ENCODE results near the gene STYX.

Gene STYX

DNA sequence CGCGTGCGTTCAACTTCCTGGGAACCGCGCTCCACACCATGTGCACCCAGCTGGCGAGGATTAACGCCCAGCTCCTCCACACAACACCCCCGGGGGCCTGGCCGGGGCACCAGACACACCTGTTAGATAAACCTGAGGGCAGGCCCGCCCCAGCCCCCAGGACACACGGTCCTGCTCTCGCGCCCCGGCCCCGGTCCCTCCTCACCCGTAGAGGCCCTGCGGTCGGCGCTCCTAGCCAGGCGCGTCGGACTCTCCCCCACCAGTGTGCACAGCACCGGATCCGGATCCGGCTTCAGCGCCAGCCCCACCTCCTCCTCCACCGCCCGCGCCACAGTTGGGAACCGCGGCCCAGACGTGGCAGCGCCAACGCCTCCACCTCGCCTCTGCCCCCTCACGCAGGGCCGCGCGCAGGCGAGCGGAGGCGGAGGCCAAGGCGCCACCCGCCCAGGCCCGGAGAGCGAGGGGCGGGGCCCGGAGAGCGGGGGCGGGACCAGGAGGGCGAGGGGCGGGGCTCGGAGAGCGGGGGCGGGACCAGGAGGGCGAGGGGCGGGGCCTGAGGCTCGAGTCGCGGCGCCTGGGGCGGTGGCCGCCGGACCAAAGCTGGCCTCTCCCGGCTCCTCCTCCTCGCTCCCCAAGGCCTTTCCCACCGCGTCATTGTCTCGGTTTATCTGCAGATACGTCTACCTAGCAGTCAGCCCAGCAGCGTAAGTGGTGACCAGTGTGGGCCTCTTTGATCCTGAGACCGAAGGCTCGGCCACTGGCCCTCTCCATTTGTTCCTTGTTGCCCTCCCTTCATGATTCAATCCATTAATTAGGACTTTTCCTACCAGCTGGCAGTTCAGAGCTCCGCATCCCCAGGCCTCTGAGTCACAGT lies 61.5 kb downstream of the STYX start, which contains the start of gene GNPNAT1:
Gene GNPNAT1, minus strand, starts transcription at position 385 of the 874 bp plus-strand sequence. CDS start 6,957 bp downstream, outside the sequence.
- DNase-seq, result peak; percentile 90

DNA sequence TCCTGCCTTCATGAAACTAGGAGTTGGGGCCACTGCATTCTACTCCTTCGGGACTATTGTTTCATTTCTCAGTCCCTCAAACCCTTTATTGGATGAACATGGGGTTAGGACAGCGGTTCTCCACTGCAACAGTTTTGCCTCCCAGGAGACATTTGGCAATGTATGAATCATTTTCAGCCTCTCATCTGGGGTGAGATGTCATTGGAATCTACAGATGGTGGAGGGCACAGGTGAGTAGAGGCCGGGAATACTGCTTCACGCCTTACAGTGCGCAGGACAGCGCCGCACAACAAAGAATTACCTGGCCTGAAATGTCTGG lies 62.1 kb downstream of the STYX start:
- no peak for DNase-seq

DNA sequence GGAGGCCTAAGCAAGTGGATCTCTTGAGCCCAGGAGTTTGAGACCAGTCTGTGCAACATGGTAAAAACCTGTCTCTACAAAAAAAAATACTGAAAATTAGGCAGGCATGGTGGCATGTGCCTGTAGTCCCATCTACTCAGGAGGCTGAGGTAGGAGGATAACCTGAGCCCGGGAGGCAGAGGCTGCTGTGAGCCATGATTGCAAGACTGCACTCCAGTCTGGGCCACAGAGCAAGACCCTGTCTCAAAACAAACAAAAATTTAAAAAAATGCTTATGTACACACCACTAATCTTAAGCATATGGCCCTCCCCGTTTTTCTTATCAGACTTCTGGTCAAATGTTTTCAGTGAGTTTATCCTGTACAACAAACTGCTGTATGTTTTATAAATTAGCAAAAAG lies 63.1 kb downstream of the STYX start:
- no peak for DNase-seq

DNA sequence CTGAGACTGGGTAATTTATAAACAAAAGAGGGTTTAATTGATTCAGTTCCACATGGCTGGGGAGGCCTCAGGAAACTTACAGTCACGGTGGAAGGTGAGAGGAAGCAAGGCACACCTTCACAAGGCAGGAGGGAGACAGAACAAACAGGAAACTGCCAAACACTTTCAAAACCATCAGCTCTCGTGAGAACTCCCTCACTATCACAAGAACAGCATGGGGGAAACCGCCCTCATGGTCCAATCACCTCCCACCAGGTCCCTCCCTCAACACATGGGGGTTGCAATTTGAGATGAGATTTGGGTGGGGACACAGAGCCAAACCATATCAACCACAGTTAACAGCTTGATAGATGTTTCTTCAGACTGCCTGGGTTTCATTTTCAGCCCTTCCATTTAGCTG lies 67.7 kb downstream of the STYX start:
- no peak for DNase-seq

- no peak for DNase-seq
Measured at GRCh38 chr14:52798826-52799225, 68.9 kb downstream of the STYX start.

DNA sequence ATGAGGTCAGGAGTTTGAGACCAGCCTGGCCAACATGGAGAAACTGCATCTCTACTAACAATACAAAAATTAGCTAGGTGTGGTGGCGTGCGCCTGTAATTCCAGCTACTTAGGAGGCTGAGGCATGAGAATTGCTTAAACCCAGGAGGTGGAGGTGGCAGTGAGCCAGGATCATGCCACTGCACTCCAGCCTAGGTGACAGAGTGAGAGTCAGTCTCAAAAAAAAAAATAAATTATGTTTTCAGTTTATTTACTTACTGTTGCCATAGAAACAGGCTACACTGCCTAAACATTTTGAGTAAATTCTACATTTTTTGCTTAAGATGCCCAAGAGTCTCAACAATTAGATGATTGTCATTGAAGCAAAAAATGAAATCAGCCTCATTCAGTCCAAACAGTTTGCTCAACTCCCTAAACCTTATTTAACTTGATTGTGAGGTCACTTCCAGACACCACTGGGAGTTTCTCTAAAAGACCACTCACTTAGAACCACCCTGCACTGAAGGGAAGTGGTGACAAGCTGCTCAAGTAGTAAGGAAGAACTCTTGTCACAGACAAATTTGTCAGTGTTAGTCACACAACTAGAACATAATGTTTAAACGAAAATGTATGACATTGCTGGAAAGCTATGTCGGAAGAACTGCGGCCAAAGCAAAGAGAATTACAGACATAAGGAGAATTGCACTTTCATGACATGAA lies 71.2 kb downstream of the STYX start:
- no peak for DNase-seq

DNA sequence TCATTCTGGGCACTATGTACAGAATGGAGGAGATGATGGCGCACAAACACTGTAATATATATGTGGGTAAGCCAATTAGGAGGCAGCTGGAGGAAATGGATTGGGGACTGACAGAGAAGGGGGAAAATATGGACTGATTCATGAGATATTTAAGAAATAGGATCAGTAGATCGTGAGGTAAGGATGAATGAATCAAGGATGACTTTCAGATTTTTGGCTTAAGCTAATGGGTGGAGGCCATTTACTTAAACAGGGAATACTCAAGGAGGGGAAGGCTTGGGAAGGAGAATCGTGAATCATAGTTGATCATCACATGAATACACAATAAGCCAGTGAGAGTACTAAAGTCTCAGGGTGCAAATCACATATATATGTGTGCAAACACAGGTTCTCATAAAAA lies 72.6 kb downstream of the STYX start:
- no peak for DNase-seq

DNA sequence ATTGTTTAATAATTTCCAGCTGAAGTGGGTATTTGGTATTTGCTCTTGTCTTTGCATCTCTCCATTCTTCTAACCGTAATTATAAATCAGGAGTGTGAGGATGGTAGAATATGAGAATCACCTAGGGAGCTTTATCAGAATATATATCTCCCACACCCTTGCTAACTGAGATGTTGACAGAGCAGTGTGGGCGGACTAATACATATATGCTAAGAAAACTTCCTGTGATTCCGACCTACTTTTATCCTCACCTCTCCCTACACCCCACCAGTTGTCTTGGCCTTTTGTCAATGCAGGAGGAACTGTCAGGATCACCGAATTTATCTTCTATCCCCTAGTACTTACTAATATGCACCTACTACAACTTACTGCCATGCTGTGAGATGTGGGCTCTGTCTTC lies 76.1 kb downstream of the STYX start:
- DNase-seq, result no peak

DNA sequence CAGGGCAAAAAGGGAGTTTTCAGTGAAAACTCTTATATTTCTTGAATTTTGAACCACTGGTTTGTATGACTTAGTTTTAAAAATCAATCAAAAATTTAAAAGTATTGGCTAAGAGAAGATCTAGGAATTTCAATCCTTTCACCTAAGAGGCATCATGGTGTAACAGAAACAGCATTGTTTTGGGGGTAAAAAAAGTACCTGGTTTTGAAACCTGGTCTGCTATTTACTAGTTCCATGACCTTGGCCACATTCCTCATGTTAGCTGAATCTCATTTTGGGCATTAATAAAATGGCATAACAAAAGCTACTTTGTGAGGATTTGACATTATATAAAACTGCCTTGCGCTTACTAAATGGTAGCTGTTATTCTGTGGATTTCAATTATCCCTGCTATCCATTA lies 78.1 kb downstream of the STYX start:
- DNase-seq, result no peak

DNA sequence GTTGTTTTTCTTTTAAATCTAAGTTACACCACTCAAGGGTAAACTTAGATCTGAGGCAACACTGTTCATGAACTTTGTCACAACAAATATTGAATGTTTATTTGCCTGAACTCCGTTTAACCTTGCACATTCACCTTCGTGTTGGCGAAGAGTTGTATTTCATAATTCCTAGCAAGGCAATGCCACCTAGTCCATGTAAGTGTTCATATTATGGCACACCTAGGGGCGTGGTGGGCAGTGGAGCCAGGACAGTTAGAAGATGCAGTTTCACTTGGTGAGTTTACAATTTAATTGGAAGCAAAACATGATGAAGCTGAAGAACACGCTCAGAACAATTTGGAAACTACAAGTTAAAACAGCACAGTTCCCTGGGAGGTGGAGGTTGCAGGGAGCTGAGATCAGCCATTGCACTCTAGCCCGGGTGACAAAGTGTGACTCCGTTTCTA lies 91.9 kb downstream of the STYX start:
- DNase-seq, result no peak

DNA sequence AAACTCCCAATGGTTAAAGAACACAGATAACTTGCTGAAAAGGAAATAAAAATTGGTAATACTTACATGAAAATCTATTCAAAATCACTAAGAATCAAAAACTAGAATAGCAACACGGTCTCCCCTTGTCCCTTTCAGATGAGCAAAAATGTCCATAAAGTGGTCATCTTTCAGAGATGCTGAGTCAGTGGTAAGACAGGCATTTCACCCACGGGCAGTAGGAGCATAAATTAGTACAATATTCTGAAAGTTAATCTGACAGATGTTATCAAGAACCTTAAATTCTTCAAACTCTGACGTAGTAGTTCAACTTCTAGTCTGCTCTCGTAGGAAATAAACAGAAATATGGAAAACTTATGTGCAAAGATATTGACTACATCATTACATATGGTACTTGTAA lies 94.5 kb downstream of the STYX start:
- no peak for DNase-seq
